Activated T-helper 1 cell treated with anti-CD3 and anti-CD28 coated beads, Interleukin-12 subunit alpha, Interleukin-12 subunit beta, Interleukin-2, Interleukin-4 antibody, amounts not matched to agents 30 ng/mL and 10 ng/mL and 1 ng/mL, durations not matched to agents 14 hours and 24 hours and 36 hours (primary cell): ENCODE results near the gene ESPN. TPM values are rescaled to one million over a fixed set of nuclear protein-coding genes. Genes with fewer than 3 reads are reported as not detected.
A peak's percentile ranks its signal among the peaks of the same experiment; 100 is the strongest.

Experiments
- DNase-seq: peaks from one replicate; pipeline ENCODE4 v3.0.0; 2021; ENCODE audit warnings: low spot score
- H3K27ac Mint-ChIP-seq: one replicate; pipeline ENCODE4 v1.8.0; 2021; ENCODE audit warnings: mild to moderate bottlenecking, mixed read lengths
- H3K27me3 Mint-ChIP-seq: one replicate; pipeline ENCODE4 v1.8.0; 2022; ENCODE audit warnings: mild to moderate bottlenecking, moderate library complexity, mixed read lengths; ENCODE audit not compliant: insufficient read depth
- H3K36me3 Mint-ChIP-seq: one replicate; pipeline ENCODE4 v1.8.0; 2021; ENCODE audit warnings: low read depth, mixed read lengths
- H3K4me1 Mint-ChIP-seq: one replicate; pipeline ENCODE4 v1.8.0; 2021; ENCODE audit warnings: low read depth, mixed read lengths
- H3K4me3 Mint-ChIP-seq: one replicate; pipeline ENCODE4 v1.8.0; 2021; ENCODE audit warnings: mild to moderate bottlenecking, moderate library complexity, mixed read lengths
- H3K9me3 Mint-ChIP-seq: one replicate; pipeline ENCODE4 v1.8.0; 2021; ENCODE audit warnings: mixed read lengths
- intact Hi-C: fragments of 100-400 bp; cut with micrococcal nuclease; formaldehyde crosslinking; loops from one replicate; pipeline ENCODE4 v1.15.1; 2024
- total RNA-seq: library from RNA; stranded (reverse); gene quantifications from 2 replicates; pipeline ENCODE4 v1.2.3, GENCODE V29; 2022

Gene ESPN
- total RNA-seq: 1.2 and 1.8 TPM in 2 replicates

DNA sequence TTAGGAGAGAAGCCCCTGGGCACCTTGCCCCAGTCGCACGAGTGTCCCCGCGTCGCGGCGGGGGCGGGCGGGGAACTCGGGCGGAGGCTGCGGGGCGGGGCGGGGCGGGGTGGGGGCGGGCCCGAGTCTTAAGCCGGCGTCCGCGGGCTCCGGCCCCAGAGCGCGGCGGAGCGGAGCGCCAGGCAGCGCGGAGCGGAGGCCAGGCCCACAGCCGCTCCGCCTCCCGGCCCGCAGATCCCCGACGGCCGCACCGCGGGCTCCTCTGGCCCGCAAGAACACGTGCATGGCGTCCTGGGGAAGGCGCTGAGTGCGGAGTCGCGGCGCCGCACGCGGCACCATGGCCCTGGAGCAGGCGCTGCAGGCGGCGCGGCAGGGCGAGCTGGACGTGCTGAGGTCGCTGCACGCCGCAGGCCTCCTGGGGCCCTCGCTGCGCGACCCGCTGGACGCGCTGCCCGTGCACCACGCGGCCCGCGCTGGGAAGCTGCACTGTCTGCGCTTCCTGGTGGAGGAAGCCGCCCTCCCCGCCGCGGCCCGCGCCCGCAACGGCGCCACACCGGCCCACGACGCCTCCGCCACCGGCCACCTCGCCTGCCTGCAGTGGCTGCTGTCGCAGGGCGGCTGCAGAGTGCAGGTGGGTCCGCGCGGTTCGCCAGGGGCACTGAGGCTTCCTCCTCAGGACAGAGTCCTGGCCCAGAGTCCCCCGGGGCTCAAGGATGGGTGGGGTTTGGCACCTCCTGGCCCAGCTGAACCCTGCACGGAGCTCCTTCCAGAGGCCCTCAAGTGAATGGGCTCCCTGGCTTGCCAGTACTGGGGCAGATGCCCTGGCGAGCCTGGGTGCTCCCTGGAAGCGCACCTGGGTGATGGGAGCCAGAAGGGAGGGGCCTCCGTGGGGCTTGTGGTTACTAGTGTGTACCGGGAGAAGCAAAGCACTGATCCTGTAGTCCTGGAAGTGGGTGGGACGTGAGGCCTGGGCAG lies at the start of gene ESPN:
Gene ESPN (plus strand): TSS at position 158 of the 975 bp plus-strand sequence. CDS start 180 bp downstream, at position 338.
- H3K9me3 Mint-ChIP-seq: no peaks in the 10 kb centered on the region
- intact Hi-C loops: loop anchor here (5.0 kb wide), 1 partner anchor 178 kb away; no protein-coding TSS in a partner anchor
- no peak within 1 kb of the TSS for H3K27ac Mint-ChIP-seq
- no peaks in the 10 kb centered on the region for H3K36me3 Mint-ChIP-seq
- no peak for DNase-seq
- H3K27me3 Mint-ChIP-seq: peaks cover 52% of the 10 kb centered on the region
- peak within 1 kb of the TSS; percentile 42 for H3K4me3 Mint-ChIP-seq
- H3K4me1 Mint-ChIP-seq: peaks cover 14% of the 10 kb centered on the region

- Mint-ChIP-seq H3K9me3 (no peaks in the 10 kb centered on the region), H3K27me3 (no peaks in the 10 kb centered on the region), H3K36me3 (no peaks in the 10 kb centered on the region), H3K4me1 (no peaks in the 10 kb centered on the region), H3K27ac (no peak overlapping the region), H3K4me3 (no peak overlapping the region)
- intact Hi-C loops: no loop called here
- DNase-seq: no peak
Measured at GRCh38 chr1:6378096-6378746, 46.4 kb upstream of the ESPN start.

- H3K36me3 Mint-ChIP-seq: peaks cover 3% of the 10 kb centered on the region
- H3K4me1 Mint-ChIP-seq: no peaks in the 10 kb centered on the region
- H3K27me3 Mint-ChIP-seq: no peaks in the 10 kb centered on the region
- no peak overlapping the region for H3K27ac Mint-ChIP-seq
- H3K9me3 Mint-ChIP-seq: no peaks in the 10 kb centered on the region
- intact Hi-C loops: no loop called here
- H3K4me3 Mint-ChIP-seq: no peak overlapping the region
- no peak for DNase-seq
Measured at GRCh38 chr1:6380037-6380436, 44.5 kb upstream of the ESPN start.

GRCh38 chr1:6384135-6384534 lies 40.4 kb upstream of the ESPN start:
- Mint-ChIP-seq H3K9me3 (no peaks in the 10 kb centered on the region), H3K27ac (no peak overlapping the region), H3K4me1 (no peaks in the 10 kb centered on the region), H3K27me3 (no peaks in the 10 kb centered on the region), H3K4me3 (no peak overlapping the region), H3K36me3 (peaks cover 5% of the 10 kb centered on the region)
- intact Hi-C loops: no loop called here
- DNase-seq: no peak

- Mint-ChIP-seq H3K27me3 (no peaks in the 10 kb centered on the region), H3K27ac (no peak overlapping the region), H3K36me3 (peaks cover 5% of the 10 kb centered on the region), H3K9me3 (no peaks in the 10 kb centered on the region), H3K4me3 (no peak overlapping the region), H3K4me1 (no peaks in the 10 kb centered on the region)
- no peak for DNase-seq
- intact Hi-C loops: no loop called here
Measured at GRCh38 chr1:6384962-6385361, 39.6 kb upstream of the ESPN start.

GRCh38 chr1:6385488-6386191 lies 38.9 kb upstream of the ESPN start:
- Mint-ChIP-seq H3K27me3 (no peaks in the 10 kb centered on the region), H3K4me3 (no peak overlapping the region), H3K4me1 (no peaks in the 10 kb centered on the region), H3K36me3 (peaks cover 7% of the 10 kb centered on the region), H3K27ac (no peak overlapping the region), H3K9me3 (no peaks in the 10 kb centered on the region)
- intact Hi-C loops: no loop called here
- no peak for DNase-seq

GRCh38 chr1:6386371-6386949 lies 38.1 kb upstream of the ESPN start:
- intact Hi-C loops: no loop called here
- no peak for DNase-seq
- peaks cover 1% of the 10 kb centered on the region for H3K4me1 Mint-ChIP-seq
- no peaks in the 10 kb centered on the region for H3K9me3 Mint-ChIP-seq
- H3K4me3 Mint-ChIP-seq: no peak overlapping the region
- no peaks in the 10 kb centered on the region for H3K27me3 Mint-ChIP-seq
- no peak overlapping the region for H3K27ac Mint-ChIP-seq
- peaks cover 7% of the 10 kb centered on the region for H3K36me3 Mint-ChIP-seq

DNA sequence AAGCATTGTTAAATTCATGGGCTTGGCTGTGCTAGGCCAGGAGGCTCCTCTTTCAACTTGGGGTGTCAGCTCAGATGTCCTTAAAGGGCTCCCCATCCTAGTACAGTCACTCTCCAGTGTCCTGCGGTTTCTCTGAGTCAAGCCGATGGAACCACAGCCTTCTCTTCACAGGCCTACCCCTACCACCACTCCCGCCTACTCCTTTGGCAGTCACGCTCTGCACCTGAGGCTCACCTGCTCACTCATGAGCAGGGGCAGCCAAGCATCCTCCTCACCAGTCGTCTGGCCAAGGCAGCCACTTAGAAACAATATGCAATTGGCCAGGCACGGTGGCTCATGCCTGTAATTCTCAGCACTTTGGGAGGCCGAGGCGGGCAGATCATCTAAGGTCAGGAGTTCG lies 34.6 kb upstream of the ESPN start:
- DNase-seq: no peak
- no peak overlapping the region for H3K4me3 Mint-ChIP-seq
- intact Hi-C loops: loop anchor here (5.0 to 10.0 kb wide), 2 partner anchors 212 to 365 kb away; partner anchors contain the start of gene KLHL21
- peaks cover 6% of the 10 kb centered on the region for H3K36me3 Mint-ChIP-seq
- no peaks in the 10 kb centered on the region for H3K9me3 Mint-ChIP-seq
- H3K27ac Mint-ChIP-seq: no peak overlapping the region
- H3K4me1 Mint-ChIP-seq: peaks cover 24% of the 10 kb centered on the region
- H3K27me3 Mint-ChIP-seq: no peaks in the 10 kb centered on the region

GRCh38 chr1:6391951-6392808 lies 32.4 kb upstream of the ESPN start:
- Mint-ChIP-seq H3K36me3 (peaks cover 6% of the 10 kb centered on the region), H3K27me3 (no peaks in the 10 kb centered on the region), H3K27ac (peak overlapping the region; percentile 68), H3K9me3 (no peaks in the 10 kb centered on the region), H3K4me1 (peaks cover 33% of the 10 kb centered on the region), H3K4me3 (peak overlapping the region; percentile 89)
- DNase-seq: no peak
- intact Hi-C loops: loop anchor here (1.0 to 10.0 kb wide), 4 partner anchors 27 to 571 kb away; partner anchors contain the start of gene KLHL21

DNA sequence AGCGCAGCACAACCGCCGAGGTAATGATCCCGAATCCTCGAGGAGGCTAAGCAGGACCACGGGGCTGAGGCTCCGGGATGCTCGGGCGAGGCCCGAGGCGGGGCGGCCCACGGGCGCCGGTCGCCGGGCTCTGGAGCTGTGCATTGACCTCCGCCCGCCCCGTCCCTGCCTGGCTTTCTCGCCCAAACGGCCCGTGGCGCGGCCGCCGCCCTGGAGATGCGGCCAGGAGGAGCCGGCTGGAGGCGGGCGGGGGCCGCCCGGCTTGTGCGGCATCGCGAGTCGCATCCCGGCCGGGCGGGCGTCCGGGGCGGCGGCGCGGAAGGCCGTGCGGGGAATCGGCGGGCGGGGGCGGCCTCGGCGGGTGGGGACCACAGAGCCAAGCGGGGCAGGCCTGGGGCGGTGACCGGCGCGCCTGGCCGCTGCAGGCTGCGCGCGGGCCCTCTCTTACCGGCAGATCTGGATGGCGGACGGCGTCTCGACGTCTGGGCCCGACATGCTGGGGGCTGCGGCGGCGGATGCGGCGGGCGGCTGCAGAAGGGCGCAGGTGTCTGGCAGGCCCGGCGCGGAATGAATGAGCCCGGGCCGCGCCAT lies 31.7 kb upstream of the ESPN start:
- intact Hi-C loops: loop anchor here (1.0 to 10.0 kb wide), 10 partner anchors 28 to 570 kb away; partner anchors contain the start of genes GPR153, KLHL21 and RPL22
- peak overlapping the region; percentile 89 for H3K4me3 Mint-ChIP-seq
- no peaks in the 10 kb centered on the region for H3K27me3 Mint-ChIP-seq
- no peak for DNase-seq
- peaks cover 35% of the 10 kb centered on the region for H3K4me1 Mint-ChIP-seq
- peaks cover 4% of the 10 kb centered on the region for H3K36me3 Mint-ChIP-seq
- no peaks in the 10 kb centered on the region for H3K9me3 Mint-ChIP-seq
- peak overlapping the region; percentile 86 for H3K27ac Mint-ChIP-seq

GRCh38 chr1:6393400-6394187 lies 31.0 kb upstream of the ESPN start, which contains the start of gene ACOT7:
TSS of gene ACOT7 (minus strand) at chr1:6393767. CDS start at chr1:6393399, 368 bp downstream.
- Mint-ChIP-seq H3K4me3 (peak within 1 kb of the TSS; percentile 89), H3K9me3 (no peaks in the 10 kb centered on the region), H3K4me1 (peaks cover 35% of the 10 kb centered on the region), H3K27me3 (no peaks in the 10 kb centered on the region), H3K36me3 (peaks cover 4% of the 10 kb centered on the region), H3K27ac (peak within 1 kb of the TSS; percentile 94)
- peak; percentile 87 for DNase-seq
- intact Hi-C loops: loop anchor here (1.0 to 10.0 kb wide), 11 partner anchors 11 to 569 kb away; partner anchors contain the start of genes GPR153, KLHL21 and RPL22
